Ovary (tissue), 3 donors: ENCODE results near the gene SLC2A5.

ENCODE experiments used
- EP300 ChIP-seq: sonication (generic); formaldehyde crosslinking; IDR thresholded peaks from one replicate; pipeline ENCODE4 v1.6.1; 2017; ENCODE audit warnings: antibody characterized with exemption
- POLR2A ChIP-seq: fragments of 450-650 bp; IDR thresholded peaks from one replicate; pipeline ENCODE4 v1.6.1; 2017; ENCODE audit warnings: antibody characterized with exemption, mild to moderate bottlenecking, moderate library complexity
- TF ChIP-seq, protein P1 (sequence below), 3 donors: fragments of 450-650 bp in 2 of 3; fragments of 200-600 bp in 1 of 3; IDR thresholded peaks; one replicate each; pipeline versions ENCODE4 v1.5.1 to v1.8.0; 2016 to 2022; ENCODE audit warnings: antibody characterized with exemption in 3 of 3, mild to moderate bottlenecking in 1 of 3
- donor health status: DM: no; HTN: no; CAD: no.

DNA sequence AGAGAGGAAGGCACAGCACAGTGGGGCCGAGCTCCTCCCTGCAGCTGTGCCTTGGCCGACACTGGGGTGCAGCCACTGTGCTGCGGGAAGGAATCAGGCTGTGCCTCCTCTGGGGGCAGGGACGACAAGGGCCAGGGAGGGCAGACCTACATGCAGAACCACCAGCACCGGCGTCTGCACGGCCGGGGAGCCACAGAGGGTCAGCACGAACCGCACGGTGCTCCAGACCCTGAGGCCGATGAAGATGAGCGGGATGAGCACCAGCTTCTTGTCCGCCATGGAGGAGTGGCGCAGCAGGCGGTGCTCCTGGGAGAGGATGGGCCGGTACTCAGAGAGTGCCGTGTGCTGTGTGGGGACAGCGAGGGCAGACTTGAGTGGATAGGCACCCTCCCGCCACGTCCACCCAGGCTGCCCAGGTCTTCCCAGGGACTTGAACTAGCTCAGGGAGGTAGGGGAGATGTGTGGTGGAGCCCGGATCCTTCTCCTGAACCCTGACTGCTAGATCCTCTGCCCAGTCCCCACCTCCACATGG lies 36.0 kb upstream of the SLC2A5 start:
- TF ChIP-seq POLR2A (no peak), EP300 (no peak)
- TF ChIP-seq, protein P1, sequence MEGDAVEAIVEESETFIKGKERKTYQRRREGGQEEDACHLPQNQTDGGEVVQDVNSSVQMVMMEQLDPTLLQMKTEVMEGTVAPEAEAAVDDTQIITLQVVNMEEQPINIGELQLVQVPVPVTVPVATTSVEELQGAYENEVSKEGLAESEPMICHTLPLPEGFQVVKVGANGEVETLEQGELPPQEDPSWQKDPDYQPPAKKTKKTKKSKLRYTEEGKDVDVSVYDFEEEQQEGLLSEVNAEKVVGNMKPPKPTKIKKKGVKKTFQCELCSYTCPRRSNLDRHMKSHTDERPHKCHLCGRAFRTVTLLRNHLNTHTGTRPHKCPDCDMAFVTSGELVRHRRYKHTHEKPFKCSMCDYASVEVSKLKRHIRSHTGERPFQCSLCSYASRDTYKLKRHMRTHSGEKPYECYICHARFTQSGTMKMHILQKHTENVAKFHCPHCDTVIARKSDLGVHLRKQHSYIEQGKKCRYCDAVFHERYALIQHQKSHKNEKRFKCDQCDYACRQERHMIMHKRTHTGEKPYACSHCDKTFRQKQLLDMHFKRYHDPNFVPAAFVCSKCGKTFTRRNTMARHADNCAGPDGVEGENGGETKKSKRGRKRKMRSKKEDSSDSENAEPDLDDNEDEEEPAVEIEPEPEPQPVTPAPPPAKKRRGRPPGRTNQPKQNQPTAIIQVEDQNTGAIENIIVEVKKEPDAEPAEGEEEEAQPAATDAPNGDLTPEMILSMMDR (IDR thresholded peaks at IDR 0.05), result no peak
